HG03565 (cell line): Measurements from ENCODE around the gene TAB2.

ENCODE experiments used
- ATAC-seq: cut with Tn5 transposase; IDR thresholded peaks from one replicate; pipeline ENCODE4 v1.9.1; 2021; ENCODE audit warnings: mild to moderate bottlenecking, moderate library complexity; ENCODE audit not compliant: unreplicated experiment

The TAB2 gene

GRCh38 chr6:149365197-149365596 is 47.7 kb downstream of the TAB2 start:
- no peak for ATAC-seq

GRCh38 chr6:149366267-149366921 is 48.9 kb downstream of the TAB2 start:
- no peak for ATAC-seq

- ATAC-seq, result peak; percentile 55
Measured at GRCh38 chr6:149368065-149368464, 50.6 kb downstream of the TAB2 start.

- no peak for ATAC-seq
Measured at GRCh38 chr6:149371154-149371553, 53.6 kb downstream of the TAB2 start.

- ATAC-seq, result no peak
Measured at GRCh38 chr6:149372062-149372461, 54.5 kb downstream of the TAB2 start.

- no peak for ATAC-seq
Measured at GRCh38 chr6:149373511-149373910, 56.0 kb downstream of the TAB2 start.

GRCh38 chr6:149379977-149380376 is 62.5 kb downstream of the TAB2 start:
- no peak for ATAC-seq

- ATAC-seq, result no peak
Measured at GRCh38 chr6:149380523-149380922, 63.0 kb downstream of the TAB2 start.

GRCh38 chr6:149383371-149383770 is 65.9 kb downstream of the TAB2 start:
- no peak for ATAC-seq

- no peak for ATAC-seq
Measured at GRCh38 chr6:149384464-149384863, 67.0 kb downstream of the TAB2 start.

- ATAC-seq, result no peak
Measured at GRCh38 chr6:149385998-149386646, 68.6 kb downstream of the TAB2 start.

GRCh38 chr6:149387779-149388512 is 70.4 kb downstream of the TAB2 start:
- ATAC-seq, result no peak

- no peak for ATAC-seq
Measured at GRCh38 chr6:149389509-149390297, 72.2 kb downstream of the TAB2 start.

- no peak for ATAC-seq
Measured at GRCh38 chr6:149392093-149392492, 74.6 kb downstream of the TAB2 start.

GRCh38 chr6:149392535-149392934 is 75.0 kb downstream of the TAB2 start:
- ATAC-seq, result no peak

- no peak for ATAC-seq
Measured at GRCh38 chr6:149393002-149393679, 75.6 kb downstream of the TAB2 start.

- ATAC-seq, result no peak
Measured at GRCh38 chr6:149395185-149395584, 77.7 kb downstream of the TAB2 start.

GRCh38 chr6:149397384-149397783 is 79.9 kb downstream of the TAB2 start:
- no peak for ATAC-seq

GRCh38 chr6:149400050-149400449 is 82.5 kb downstream of the TAB2 start, which contains the start of gene SUMO4:
SUMO4 (plus strand) TSS chr6:149400262; CDS start chr6:149400392, 130 bp downstream.
- no peak for ATAC-seq

- ATAC-seq, result no peak
Measured at GRCh38 chr6:149403534-149403933, 86.0 kb downstream of the TAB2 start.
